ENCODE results near the gene PALB2. TPM values are rescaled to one million over a fixed set of nuclear protein-coding genes. Genes with fewer than 3 reads are reported as not detected.

PALB2 gene
- total RNA-seq, 2 experiments from 2014 or later: 3.8 to 5.1 TPM

DNA sequence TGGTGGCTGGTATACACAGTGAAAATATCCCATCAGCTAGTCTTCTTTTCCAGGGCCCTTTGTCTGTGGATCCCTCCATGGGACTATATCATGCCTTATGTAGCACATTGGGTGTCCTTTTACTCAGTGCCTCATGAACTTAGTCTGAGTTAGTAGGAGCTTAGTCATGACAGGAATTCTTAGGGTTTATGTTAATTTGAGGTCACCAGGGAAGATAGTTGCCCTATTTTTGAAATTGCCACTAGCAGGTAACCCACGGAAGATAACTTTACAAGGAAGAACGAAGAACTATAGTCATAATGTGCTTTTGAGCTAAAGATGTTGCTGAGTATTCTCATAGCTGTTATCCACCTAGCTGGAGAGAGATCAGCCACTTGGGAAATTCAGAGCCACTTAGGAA, 22.8 kb upstream of the PALB2 start:
- Mint-ChIP-seq H3K27me3 (no peaks in the 10 kb centered on the region), H3K9me3 (no peaks in the 10 kb centered on the region), H3K4me3 (no peak overlapping the region), H3K4me1 (ENCODE audit: low read depth) (no peaks in the 10 kb centered on the region), H3K36me3 (ENCODE audit: low read depth) (peaks cover 99% of the 10 kb centered on the region), H3K27ac (no peak overlapping the region)
- TF ChIP-seq CTCF (IDR thresholded peaks at IDR 0.05): no peak
- Histone ChIP-seq H3K27ac (ENCODE audit: low read depth in 1 of 2, low read length in 2 of 2) (no peak overlapping the region), H3K4me3 (ENCODE audit: low read length) (no peak overlapping the region), H3K9me3 (ENCODE audit: control insufficient read depth in 1 of 2, insufficient read depth in 1 of 2, low read length in 2 of 2) (no peaks in the 10 kb centered on the region), H3K36me3 (ENCODE audit: insufficient read depth, low read length) (peaks cover 91% of the 10 kb centered on the region), H3K27me3 (ENCODE audit: control insufficient read depth in 1 of 2, insufficient read depth in 2 of 2, low read length in 2 of 2) (no peaks in the 10 kb centered on the region), H3K4me1 (ENCODE audit: insufficient read depth, low read length) (no peaks in the 10 kb centered on the region)
- ChIA-PET CTCF (no interaction called here), POLR2A (no interaction called here)
- DNase-seq (no peak), ATAC-seq (ENCODE audit: poor library complexity) (no peak)
- intact Hi-C loops (cut with DNase I, micrococcal nuclease): no loop called here

DNA sequence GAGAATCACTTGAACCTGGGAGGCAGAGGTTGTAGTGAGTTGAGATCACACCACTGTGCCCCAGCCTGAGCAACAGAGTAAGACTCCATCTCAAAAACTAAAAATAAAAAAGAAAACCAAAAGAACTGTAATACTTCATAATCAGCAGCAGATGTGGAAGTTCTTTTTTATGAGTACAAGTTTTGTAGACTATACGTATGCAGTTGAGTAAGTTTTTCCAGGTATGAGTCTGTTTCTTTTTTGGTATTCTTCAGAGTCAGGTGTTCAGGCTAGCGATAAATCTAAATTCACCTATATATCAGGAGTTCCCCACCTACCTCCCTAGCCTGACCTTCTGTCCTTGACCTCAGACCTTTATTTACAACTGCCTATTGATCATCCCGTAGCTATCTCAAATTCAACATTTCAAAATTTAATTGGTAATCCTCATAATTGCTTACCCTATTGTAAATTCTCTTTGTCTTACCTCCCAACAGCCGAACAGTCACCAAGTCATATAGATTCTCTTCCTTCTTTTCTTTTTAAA, 10.9 kb upstream of the PALB2 start:
- peaks cover 75% of the 10 kb centered on the region for H3K36me3 Mint-ChIP-seq (ENCODE audit: low read depth)
- intact Hi-C loops (cut with DNase I, micrococcal nuclease): no loop called here
- CTCF ChIA-PET: no interaction called here

GRCh38 chr16:23650674-23651416, 9.7 kb upstream of the PALB2 start:
- DNase-seq: no peak
- POLR2A ChIA-PET: no interaction called here
- H3K4me1 ChIP-seq (ENCODE audit: insufficient read depth, low read length): no peaks in the 10 kb centered on the region

More for the DNA sequence above, 10.9 kb upstream of the PALB2 start:
- POLR2A ChIA-PET: no interaction called here
- no peak overlapping the region for H3K27ac Mint-ChIP-seq
- DNase-seq (no peak), ATAC-seq (ENCODE audit: poor library complexity) (no peak)
- H3K9me3 ChIP-seq (ENCODE audit: control insufficient read depth in 1 of 2, insufficient read depth in 1 of 2, low read length in 2 of 2): no peaks in the 10 kb centered on the region
- TF ChIP-seq CTCF (IDR thresholded peaks at IDR 0.05): no peak
- H3K27ac ChIP-seq (ENCODE audit: low read depth in 1 of 2, low read length in 2 of 2): no peak overlapping the region
- peaks cover 38% of the 10 kb centered on the region for H3K36me3 ChIP-seq (ENCODE audit: insufficient read depth, low read length)
- no peaks in the 10 kb centered on the region for H3K9me3 Mint-ChIP-seq
- peaks cover 29% of the 10 kb centered on the region for H3K4me1 Mint-ChIP-seq (ENCODE audit: low read depth)
- H3K4me1 ChIP-seq (ENCODE audit: insufficient read depth, low read length): no peaks in the 10 kb centered on the region
- no peak overlapping the region for H3K4me3 ChIP-seq (ENCODE audit: low read length)
- no peaks in the 10 kb centered on the region for H3K27me3 Mint-ChIP-seq
- no peak overlapping the region for H3K4me3 Mint-ChIP-seq
- no peaks in the 10 kb centered on the region for H3K27me3 ChIP-seq (ENCODE audit: control insufficient read depth in 1 of 2, insufficient read depth in 2 of 2, low read length in 2 of 2)

More at GRCh38 chr16:23650674-23651416, 9.7 kb upstream of the PALB2 start:
- H3K27ac Mint-ChIP-seq: no peak overlapping the region
- no peak overlapping the region for H3K27ac ChIP-seq (ENCODE audit: low read depth in 1 of 2, low read length in 2 of 2)
- no peaks in the 10 kb centered on the region for H3K9me3 ChIP-seq (ENCODE audit: control insufficient read depth in 1 of 2, insufficient read depth in 1 of 2, low read length in 2 of 2)
- intact Hi-C loops (cut with DNase I, micrococcal nuclease): no loop called here
- H3K27me3 ChIP-seq (ENCODE audit: control insufficient read depth in 1 of 2, insufficient read depth in 2 of 2, low read length in 2 of 2): no peaks in the 10 kb centered on the region
- no peak overlapping the region for H3K4me3 ChIP-seq (ENCODE audit: low read length)
- peaks cover 43% of the 10 kb centered on the region for H3K36me3 ChIP-seq (ENCODE audit: insufficient read depth, low read length)
- H3K9me3 Mint-ChIP-seq: no peaks in the 10 kb centered on the region
- no peak overlapping the region for H3K4me3 Mint-ChIP-seq
- peaks cover 79% of the 10 kb centered on the region for H3K36me3 Mint-ChIP-seq (ENCODE audit: low read depth)
- CTCF ChIA-PET: no interaction called here
- H3K27me3 Mint-ChIP-seq: no peaks in the 10 kb centered on the region
- TF ChIP-seq CTCF (IDR thresholded peaks at IDR 0.05): no peak
- no peak for ATAC-seq (ENCODE audit: poor library complexity)
- peaks cover 37% of the 10 kb centered on the region for H3K4me1 Mint-ChIP-seq (ENCODE audit: low read depth)

Measured in CD4-positive, alpha-beta T cell (primary cell).